HG03520 (cell line): ENCODE results near the gene PCDHGA2.
"Not testable (repeated sequence)": the region's sequence is repeated elsewhere in the genome, so short reads cannot be mapped to it uniquely, and the experiment has no call there.

ENCODE experiments used
- ATAC-seq: cut with Tn5 transposase; IDR thresholded peaks from one replicate; pipeline ENCODE4 v1.9.1; 2021; ENCODE audit warnings: mild to moderate bottlenecking, moderate library complexity; ENCODE audit not compliant: unreplicated experiment

PCDHGA2 gene

DNA sequence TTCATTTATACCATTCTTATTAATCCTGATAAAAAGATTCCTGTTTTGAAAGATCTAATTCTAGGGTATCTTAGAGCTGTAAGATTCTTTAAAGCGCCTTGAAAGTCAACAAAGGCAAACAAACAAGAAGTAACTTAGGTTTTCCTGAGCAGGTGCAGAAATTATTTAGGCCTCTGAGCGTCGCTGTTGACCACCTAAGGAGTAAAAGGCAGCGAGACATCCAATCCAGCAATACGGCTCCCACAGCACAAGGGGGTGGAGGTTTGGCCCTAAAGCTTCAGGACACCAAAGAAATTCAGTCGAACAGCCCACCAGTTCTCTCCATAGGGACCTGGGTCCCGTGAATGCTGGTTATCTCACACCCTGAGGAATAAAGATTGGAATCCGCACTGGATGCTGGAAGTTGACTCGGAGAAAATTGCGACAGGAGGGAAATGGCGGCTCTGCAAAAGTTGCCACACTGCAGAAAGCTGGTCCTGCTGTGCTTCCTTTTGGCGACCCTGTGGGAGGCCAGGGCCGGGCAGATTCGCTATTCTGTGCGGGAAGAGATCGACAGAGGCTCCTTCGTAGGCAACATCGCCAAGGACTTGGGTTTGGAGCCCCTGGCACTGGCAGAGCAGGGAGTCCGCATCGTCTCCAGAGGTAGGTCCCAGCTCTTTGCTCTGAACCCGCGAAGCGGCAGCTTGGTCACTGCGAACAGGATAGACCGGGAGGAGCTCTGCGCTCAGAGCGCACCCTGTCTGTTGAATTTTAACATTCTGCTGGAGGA is at the start of gene PCDHGA2:
PCDHGA2 (plus strand) TSS at position 223 of the 769 bp plus-strand sequence.
- ATAC-seq: no peak

DNA sequence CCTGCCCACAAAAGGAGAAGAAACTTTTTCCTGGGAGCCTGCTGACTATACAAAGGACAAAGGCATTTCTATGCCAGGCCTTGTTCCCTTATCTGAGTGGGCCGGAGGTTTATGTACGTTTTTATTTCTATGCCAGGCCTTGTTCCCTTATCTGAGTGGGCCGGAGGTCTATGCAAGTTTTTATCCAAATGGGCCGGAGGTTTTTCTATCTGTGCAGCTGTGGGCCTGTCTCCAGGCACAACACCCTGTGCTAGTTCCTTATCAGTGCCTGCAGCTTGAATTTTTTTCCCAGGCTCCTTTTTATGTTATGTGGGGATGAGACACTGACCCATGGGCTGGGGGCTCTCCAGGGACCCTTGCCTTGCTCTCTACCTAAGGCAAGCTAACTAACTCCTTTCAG is 40.2 kb upstream of the PCDHGA2 start:
- ATAC-seq: no peak

DNA sequence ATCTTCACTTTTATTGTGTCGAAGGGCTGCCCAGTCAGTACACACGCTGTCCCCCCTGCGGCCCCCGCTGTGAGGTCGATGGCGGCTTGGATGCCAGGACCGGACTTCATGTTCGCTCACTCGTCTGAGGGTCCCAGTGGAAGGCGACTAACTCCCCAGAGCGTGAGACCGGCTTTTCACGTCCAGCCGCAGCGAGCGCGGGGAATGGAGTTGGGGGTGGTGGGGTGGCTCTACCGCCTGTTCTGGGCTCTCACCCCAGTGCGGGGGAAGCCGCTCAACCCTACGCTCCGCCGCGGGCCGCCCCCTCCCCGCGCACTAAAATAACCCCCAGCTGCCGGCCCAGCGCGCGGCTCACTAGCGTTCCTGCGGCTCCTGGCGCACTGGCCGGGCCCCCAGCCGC is 34.8 kb upstream of the PCDHGA2 start, which contains the start of gene SLC25A2:
SLC25A2 (minus strand) TSS at position 294 of the 400 bp plus-strand sequence; CDS start at position 110, 184 bp downstream.
- no peak for ATAC-seq

DNA sequence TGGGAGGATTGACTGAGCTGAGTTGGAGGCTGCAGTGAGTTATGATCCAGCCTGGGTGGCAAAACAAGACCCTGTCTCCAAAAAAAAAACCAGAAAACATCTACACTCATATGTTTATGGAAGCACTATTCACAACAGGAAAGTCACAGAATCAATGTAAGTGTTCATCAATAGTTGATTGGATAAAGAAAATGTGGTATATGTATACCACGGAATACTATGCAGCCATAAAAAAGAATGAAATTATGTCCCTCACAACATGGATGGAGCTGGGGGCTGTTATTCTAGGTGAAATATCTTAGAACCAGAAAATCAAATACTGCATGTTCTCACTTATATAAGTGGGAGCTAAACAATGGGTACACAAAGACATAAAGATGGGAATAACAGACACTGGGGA is 31.9 kb upstream of the PCDHGA2 start:
- ATAC-seq: no peak

GRCh38 chr5:141313711-141314110 is 24.8 kb upstream of the PCDHGA2 start:
- no peak for ATAC-seq

GRCh38 chr5:141316963-141317362 is 21.6 kb upstream of the PCDHGA2 start:
- ATAC-seq: not testable (repeated sequence)

- no peak for ATAC-seq
Measured at GRCh38 chr5:141319202-141319601, 19.4 kb upstream of the PCDHGA2 start.

GRCh38 chr5:141319699-141320098 is 18.9 kb upstream of the PCDHGA2 start:
- no peak for ATAC-seq

- ATAC-seq: peak; percentile 91
Measured at GRCh38 chr5:141320225-141321169, 18.1 kb upstream of the PCDHGA2 start, which contains the start of gene TAF7. Gene TAF7, minus strand, starts transcription at chr5:141320784. Its CDS starts 740 bp downstream, at chr5:141320044.

- no peak for ATAC-seq
Measured at GRCh38 chr5:141322261-141322660, 16.3 kb upstream of the PCDHGA2 start.

DNA sequence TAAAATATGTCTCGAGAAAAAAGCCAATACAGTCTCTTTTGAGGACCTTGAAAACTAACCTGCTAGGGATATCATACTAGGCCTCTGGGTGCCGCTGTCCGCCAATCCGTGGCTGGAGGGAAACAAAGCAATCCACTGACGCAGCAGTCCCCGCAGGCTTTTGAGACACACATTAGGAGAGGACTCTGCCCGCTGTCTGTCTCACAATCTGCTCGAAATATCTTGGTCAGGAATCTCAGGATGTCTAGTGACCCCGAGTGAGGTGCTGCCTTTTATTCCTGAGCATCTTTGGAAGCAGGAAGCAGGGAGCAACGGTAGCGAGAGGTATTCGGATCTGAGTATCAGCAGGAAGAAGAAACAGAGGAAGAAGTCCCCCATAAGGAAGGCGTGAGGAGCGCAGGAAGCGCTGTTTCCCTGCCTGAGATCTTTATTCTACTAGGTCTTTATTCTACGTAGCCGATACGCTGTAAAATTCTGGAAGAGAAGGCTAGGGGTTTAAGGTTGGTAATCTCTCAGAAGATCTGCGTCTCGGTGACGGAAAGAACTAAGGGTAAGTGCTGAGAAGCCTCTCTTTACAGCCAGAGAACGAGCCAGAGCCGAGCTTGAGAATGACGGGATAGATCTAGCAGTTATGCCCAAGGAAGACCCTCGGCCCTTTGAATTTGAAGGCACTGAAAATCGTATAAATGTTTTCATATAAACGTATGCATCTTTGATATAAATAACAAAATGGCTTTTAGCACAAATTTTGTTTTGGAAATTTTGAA is 12.3 kb upstream of the PCDHGA2 start:
- peak; percentile 74 for ATAC-seq

GRCh38 chr5:141328231-141328630 is 10.3 kb upstream of the PCDHGA2 start:
- no peak for ATAC-seq

- ATAC-seq: peak; percentile 67
Measured at GRCh38 chr5:141330299-141331080, 8.1 kb upstream of the PCDHGA2 start, which contains the start of gene PCDHGA1. Gene PCDHGA1, plus strand, starts transcription at chr5:141330514.

DNA sequence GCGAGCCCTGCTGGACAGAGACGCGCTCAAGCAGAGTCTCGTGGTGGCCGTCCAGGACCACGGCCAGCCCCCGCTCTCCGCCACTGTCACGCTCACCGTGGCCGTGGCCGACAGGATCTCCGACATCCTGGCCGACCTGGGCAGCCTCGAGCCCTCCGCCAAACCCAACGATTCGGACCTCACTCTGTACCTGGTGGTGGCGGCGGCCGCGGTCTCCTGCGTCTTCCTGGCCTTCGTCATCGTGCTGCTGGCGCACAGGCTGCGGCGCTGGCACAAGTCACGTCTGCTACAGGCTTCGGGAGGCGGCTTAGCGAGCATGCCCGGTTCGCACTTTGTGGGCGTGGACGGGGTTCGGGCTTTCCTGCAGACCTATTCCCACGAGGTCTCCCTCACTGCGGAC is 6.0 kb upstream of the PCDHGA2 start:
- not testable (repeated sequence) for ATAC-seq

GRCh38 chr5:141340781-141341354 is 2.3 kb downstream of the PCDHGA2 start:
- ATAC-seq: not testable (repeated sequence)

DNA sequence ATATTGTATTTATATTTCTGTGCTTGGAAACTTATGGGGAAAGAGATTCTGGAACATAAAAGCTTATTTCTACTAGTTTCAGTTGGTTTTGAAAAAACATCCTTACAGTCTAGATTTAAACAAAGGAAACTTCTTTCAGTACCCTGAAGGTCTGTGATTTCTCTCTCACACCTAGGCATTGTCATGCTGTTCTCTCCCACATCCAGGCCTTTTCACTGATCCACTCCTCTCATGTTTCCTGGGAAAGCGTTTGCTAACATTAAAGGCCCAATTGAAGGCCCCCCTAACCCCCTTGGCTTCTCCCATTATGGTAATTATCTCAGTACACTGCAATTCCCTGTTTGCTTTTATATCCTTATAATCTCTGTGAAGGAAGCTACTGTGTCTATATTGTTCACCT is 4.2 kb downstream of the PCDHGA2 start:
- no peak for ATAC-seq

- ATAC-seq: no peak
Measured at GRCh38 chr5:141343242-141343952, 4.8 kb downstream of the PCDHGA2 start, which contains the start of gene PCDHGA3. Gene PCDHGA3, plus strand, starts transcription at chr5:141343829. Its CDS starts 205 bp downstream, at chr5:141344034.

DNA sequence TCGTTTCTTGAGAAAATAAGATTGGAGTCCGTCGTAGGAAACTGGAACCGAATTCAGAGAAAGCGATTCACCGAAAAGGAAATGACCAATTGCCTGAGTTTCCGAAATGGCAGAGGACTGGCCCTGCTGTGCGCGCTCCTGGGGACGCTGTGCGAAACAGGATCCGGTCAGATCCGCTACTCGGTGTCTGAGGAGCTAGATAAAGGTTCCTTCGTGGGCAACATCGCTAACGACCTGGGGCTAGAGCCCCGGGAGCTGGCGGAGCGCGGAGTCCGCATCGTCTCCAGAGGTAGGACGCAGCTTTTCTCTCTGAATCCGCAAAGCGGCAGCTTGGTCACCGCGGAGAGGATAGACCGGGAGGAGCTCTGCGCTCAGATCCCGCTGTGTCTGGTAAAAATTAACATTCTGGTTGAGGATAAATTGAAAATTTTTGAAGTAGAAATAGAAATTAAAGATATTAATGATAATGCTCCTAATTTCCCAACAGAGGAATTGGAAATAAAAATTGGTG is 5.4 kb downstream of the PCDHGA2 start:
- ATAC-seq: no peak

DNA sequence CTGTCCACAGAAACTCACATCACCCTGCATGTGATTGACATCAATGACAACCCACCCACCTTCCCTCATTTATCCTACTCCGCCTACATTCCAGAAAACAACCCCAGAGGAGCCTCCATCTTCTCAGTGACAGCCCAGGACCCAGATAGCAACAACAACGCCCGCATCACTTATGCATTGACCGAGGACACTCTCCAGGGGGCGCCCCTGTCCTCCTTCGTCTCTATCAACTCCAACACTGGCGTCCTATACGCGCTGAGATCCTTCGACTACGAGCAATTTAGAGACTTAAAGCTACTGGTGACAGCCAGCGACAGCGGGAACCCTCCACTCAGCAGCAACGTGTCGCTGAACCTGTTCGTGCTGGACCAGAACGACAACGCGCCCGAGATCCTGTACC is 6.8 kb downstream of the PCDHGA2 start:
- ATAC-seq: no peak
